ENCODE results near the gene FXR2. TPM values are rescaled to one million over a fixed set of nuclear protein-coding genes. Genes with fewer than 3 reads are reported as not detected.

FXR2 gene
- total RNA-seq, 1 experiment from 2014 or later: 36.4 TPM

- Histone ChIP-seq H3K79me2 (ENCODE audit: insufficient read depth, low read length) (no peaks in the 10 kb centered on the region; the same call in 1 of the 2 replicates), H4K5ac (ENCODE audit: insufficient read length, low read depth, low read length) (peak overlapping the region; percentile 99), H3K27ac (ENCODE audit: insufficient read length, low read depth, low read length) (peak overlapping the region; percentile 96), H3K79me1 (ENCODE audit: insufficient read depth, low read depth, low read length, poor library complexity, severe bottlenecking) (no peaks in the 10 kb centered on the region), H3K27me3 (ENCODE audit: insufficient read depth, low read length) (no peaks in the 10 kb centered on the region), H3K18ac (ENCODE audit: insufficient read length, low read depth, low read length) (peak overlapping the region; percentile 88), H2BK120ac (ENCODE audit: low read depth, low read length, poor library complexity, severe bottlenecking) (no peak overlapping the region), H4K8ac (replicated peaks; ENCODE audit: insufficient read length, low read depth, low read length) (peak overlapping the region; percentile 98), H3K14ac (ENCODE audit: insufficient read depth, low read length) (peak overlapping the region; percentile 97), H3K23me2 (ENCODE audit: insufficient read length, low read depth, low read length, poor library complexity, severe bottlenecking) (peaks cover 3% of the 10 kb centered on the region), H2BK15ac (ENCODE audit: low read depth, low read length) (no peak overlapping the region), H4K91ac (ENCODE audit: insufficient read length, low read depth, low read length) (peak overlapping the region; percentile 96), H3K56ac (ENCODE audit: insufficient read length, low read depth, low read length) (no peak overlapping the region), H2AK5ac (ENCODE audit: insufficient read length, low read length) (no peak overlapping the region), H3K9me3 (ENCODE audit: control insufficient read depth, low read depth, low read length) (no peaks in the 10 kb centered on the region), H3T11ph (ENCODE audit: low read length) (no peak overlapping the region), H2BK5ac (ENCODE audit: insufficient read length, low read length) (no peak overlapping the region), H2BK12ac (ENCODE audit: insufficient read length, low read depth, low read length) (peak overlapping the region; percentile 58), H4K20me1 (ENCODE audit: control insufficient read depth, insufficient read depth, insufficient read length) (no peaks in the 10 kb centered on the region), H3K9ac (ENCODE audit: extremely low read depth, insufficient read length, low read length) (peak overlapping the region; percentile 89), H2BK20ac (ENCODE audit: low read depth, low read length, poor library complexity, severe bottlenecking) (no peak overlapping the region), H3K4me1 (ENCODE audit: insufficient read depth, low read length) (no peaks in the 10 kb centered on the region), H3K23ac (ENCODE audit: insufficient read length, low read depth, low read length) (no peak overlapping the region), H3K4me2 (ENCODE audit: insufficient read depth, insufficient read length, low read length) (peak overlapping the region; percentile 79), H2AFZ (ENCODE audit: low read length) (no peak overlapping the region), H3K4ac (ENCODE audit: low read depth, low read length) (peak overlapping the region; percentile 70)
- Mint-ChIP-seq H3K4me1 (peaks cover 37 to 54% of the 10 kb centered on the region in 2 experiments), H3K4me3 (peak overlapping the region; percentile 98), H3K27ac (peak overlapping the region; percentile 100; a peak in 5 of 7 replicates), H3K36me3 (ENCODE audit: insufficient read depth in 1 of 3, low read depth in 3 of 3) (peaks cover 18 to 48% (median 39%) of the 10 kb centered on the region in 3 experiments), H3K27me3 (ENCODE audit: low read depth) (no peaks in the 10 kb centered on the region; the same call in none of the 2 replicates), H3K9me3 (peaks cover 0 to 3% of the 10 kb centered on the region in 2 experiments; a peak in 1 of 5 replicates)
- peak; percentile 46 for DNase-seq
- WGBS (ENCODE audit: extremely low coverage, insufficient read length, low lambda C conversion rate): no CpG with 5 or more reads among the region's 36 CpGs
- TF ChIP-seq, protein P1, sequence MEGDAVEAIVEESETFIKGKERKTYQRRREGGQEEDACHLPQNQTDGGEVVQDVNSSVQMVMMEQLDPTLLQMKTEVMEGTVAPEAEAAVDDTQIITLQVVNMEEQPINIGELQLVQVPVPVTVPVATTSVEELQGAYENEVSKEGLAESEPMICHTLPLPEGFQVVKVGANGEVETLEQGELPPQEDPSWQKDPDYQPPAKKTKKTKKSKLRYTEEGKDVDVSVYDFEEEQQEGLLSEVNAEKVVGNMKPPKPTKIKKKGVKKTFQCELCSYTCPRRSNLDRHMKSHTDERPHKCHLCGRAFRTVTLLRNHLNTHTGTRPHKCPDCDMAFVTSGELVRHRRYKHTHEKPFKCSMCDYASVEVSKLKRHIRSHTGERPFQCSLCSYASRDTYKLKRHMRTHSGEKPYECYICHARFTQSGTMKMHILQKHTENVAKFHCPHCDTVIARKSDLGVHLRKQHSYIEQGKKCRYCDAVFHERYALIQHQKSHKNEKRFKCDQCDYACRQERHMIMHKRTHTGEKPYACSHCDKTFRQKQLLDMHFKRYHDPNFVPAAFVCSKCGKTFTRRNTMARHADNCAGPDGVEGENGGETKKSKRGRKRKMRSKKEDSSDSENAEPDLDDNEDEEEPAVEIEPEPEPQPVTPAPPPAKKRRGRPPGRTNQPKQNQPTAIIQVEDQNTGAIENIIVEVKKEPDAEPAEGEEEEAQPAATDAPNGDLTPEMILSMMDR (conservative IDR thresholded peaks at IDR 0.05): no peak; the same call in 2 of the 3 replicates
Measured at GRCh38 chr17:7582396-7583252, 32.1 kb downstream of the FXR2 start.

Data from H9 (cell line).